Loucy (cell line): ENCODE results near the gene ADGRD2.

ENCODE experiments used
- H2AFZ ChIP-seq: fragments of 200-600 bp; sonication (generic); 2 replicates; pipeline ENCODE4 v1.6.0; 2016; ENCODE audit warnings: antibody characterized with exemption, mild to moderate bottlenecking, low read length, moderate library complexity
- H3F3A ChIP-seq: fragments of 200-600 bp; 2 replicates; pipeline ENCODE4 v1.6.0; 2016; ENCODE audit warnings: antibody characterized with exemption, low read depth, mild to moderate bottlenecking
- H3K27me3 ChIP-seq: fragments of 200-600 bp; sonication (generic); 2 replicates; pipeline ENCODE4 v1.6.1; 2014; ENCODE audit warnings: low read length, mild to moderate bottlenecking; ENCODE audit not compliant: insufficient read depth, poor library complexity, severe bottlenecking
- H3K36me3 ChIP-seq: fragments of 200-600 bp; sonication (generic); 2 replicates; pipeline ENCODE4 v1.6.1; 2016; ENCODE audit warnings: low read length; ENCODE audit not compliant: insufficient read depth
- H3K4me1 ChIP-seq: fragments of 200-600 bp; sonication (generic); 2 replicates; pipeline ENCODE4 v1.5.1; 2014; ENCODE audit warnings: low read length, mild to moderate bottlenecking; ENCODE audit not compliant: insufficient read depth, poor library complexity, severe bottlenecking
- H3K4me2 ChIP-seq: fragments of 200-600 bp; sonication (generic); 2 replicates; pipeline ENCODE4 v1.6.0; 2014; ENCODE audit warnings: antibody characterized with exemption, low read length, low read depth, mild to moderate bottlenecking; ENCODE audit not compliant: poor library complexity, severe bottlenecking
- H3K4me3 ChIP-seq: fragments of 200-600 bp; sonication (generic); 2 replicates; pipeline ENCODE4 v1.5.1; 2014; ENCODE audit warnings: low read length, mild to moderate bottlenecking, mixed read lengths; ENCODE audit not compliant: poor library complexity, severe bottlenecking
- H3K79me2 ChIP-seq: fragments of 200-600 bp; sonication (generic); 2 replicates; pipeline ENCODE4 v1.6.1; 2014; ENCODE audit warnings: low read length; ENCODE audit not compliant: insufficient read depth
- H3K9ac ChIP-seq: fragments of 200-600 bp; sonication (generic); 2 replicates; pipeline ENCODE4 v1.6.0; 2014; ENCODE audit warnings: mild to moderate bottlenecking, low read depth, low read length, moderate library complexity; ENCODE audit not compliant: poor library complexity, severe bottlenecking
- H3K9me2 ChIP-seq: fragments of 200-600 bp; sonication (generic); replicated peaks from 2 replicates; pipeline ENCODE4 v1.6.1; 2016; ENCODE audit warnings: low read depth, low read length, mixed read lengths
- H3K9me3 ChIP-seq: fragments of 200-600 bp; sonication (generic); 2 replicates; pipeline ENCODE4 v1.6.1; 2014; ENCODE audit warnings: mild to moderate bottlenecking, antibody characterized with exemption, low read length, low read depth; ENCODE audit not compliant: insufficient read depth
- H4K20me1 ChIP-seq: fragments of 200-600 bp; sonication (generic); 2 replicates; pipeline ENCODE4 v1.6.0; 2014; ENCODE audit warnings: antibody characterized with exemption, low read length, mild to moderate bottlenecking; ENCODE audit not compliant: insufficient read depth, poor library complexity, severe bottlenecking
- CTCF ChIP-seq: fragments of 200-600 bp; sonication (generic); conservative IDR thresholded peaks from 2 replicates; pipeline ENCODE4 v1.5.1; 2014; ENCODE audit warnings: mild to moderate bottlenecking, antibody characterized with exemption, low read length
- EZH2phosphoT487 ChIP-seq: fragments of 200-600 bp; IDR thresholded peaks from 2 replicates; pipeline ENCODE4 v1.6.1; 2018; ENCODE audit warnings: antibody characterized with exemption, mild to moderate bottlenecking, moderate library complexity, borderline replicate concordance

ADGRD2 gene, protein sequence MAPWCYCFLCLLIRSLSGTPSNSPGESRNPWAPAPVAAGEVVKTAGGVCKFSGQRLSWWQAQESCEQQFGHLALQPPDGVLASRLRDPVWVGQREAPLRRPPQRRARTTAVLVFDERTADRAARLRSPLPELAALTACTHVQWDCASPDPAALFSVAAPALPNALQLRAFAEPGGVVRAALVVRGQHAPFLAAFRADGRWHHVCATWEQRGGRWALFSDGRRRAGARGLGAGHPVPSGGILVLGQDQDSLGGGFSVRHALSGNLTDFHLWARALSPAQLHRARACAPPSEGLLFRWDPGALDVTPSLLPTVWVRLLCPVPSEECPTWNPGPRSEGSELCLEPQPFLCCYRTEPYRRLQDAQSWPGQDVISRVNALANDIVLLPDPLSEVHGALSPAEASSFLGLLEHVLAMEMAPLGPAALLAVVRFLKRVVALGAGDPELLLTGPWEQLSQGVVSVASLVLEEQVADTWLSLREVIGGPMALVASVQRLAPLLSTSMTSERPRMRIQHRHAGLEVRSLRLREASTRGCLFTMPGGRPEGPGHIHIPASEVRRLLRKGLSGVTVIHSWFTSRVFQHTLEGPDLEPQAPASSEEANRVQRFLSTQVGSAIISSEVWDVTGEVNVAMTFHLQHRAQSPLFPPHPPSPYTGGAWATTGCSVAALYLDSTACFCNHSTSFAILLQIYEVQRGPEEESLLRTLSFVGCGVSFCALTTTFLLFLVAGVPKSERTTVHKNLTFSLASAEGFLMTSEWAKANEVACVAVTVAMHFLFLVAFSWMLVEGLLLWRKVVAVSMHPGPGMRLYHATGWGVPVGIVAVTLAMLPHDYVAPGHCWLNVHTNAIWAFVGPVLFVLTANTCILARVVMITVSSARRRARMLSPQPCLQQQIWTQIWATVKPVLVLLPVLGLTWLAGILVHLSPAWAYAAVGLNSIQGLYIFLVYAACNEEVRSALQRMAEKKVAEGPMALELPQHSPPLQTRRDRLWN

DNA sequence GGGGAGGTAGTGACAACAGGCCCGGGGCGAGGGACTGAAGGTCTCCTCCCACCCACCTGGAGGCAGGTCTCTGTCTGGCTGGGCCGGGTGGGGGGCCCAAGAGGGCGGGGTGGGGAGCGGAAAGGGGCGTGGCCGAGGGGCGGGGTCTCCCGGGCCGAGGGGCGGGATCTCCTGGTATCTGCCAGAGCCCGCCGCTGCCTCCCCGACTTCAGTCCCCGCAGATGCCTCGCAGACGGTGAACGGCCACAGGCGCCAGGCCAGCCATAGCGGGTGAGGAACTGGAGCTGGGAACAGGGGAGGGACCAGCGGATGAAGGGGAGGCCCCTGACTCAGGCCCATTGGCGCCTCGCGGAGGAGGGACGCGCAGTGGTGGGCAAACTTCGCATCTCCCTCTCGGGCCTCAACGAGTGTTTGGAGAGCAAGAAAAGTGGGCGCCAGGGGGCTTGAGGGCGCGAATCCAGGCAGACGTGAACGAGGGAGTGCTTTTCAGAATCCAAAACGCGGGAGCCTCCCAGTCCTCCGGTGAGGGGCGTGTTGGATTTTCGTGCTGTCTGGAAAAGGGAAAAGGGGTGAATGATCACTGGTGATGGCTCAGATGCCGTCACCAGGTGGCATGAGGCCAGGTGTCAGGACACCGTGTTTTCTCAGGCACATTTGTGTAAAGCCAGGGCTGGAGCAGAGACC is at the start of gene ADGRD2:
Gene ADGRD2, plus strand, starts transcription at position 211 of the 684 bp plus-strand sequence. CDS start 1,216 bp downstream, outside the sequence.
- Histone ChIP-seq H2AFZ (no peak within 1 kb of the TSS), H3K4me1 (no peaks in the 10 kb centered on the region), H3K36me3 (no peaks in the 10 kb centered on the region), H4K20me1 (no peaks in the 10 kb centered on the region), H3F3A (no peaks in the 10 kb centered on the region), H3K79me2 (no peaks in the 10 kb centered on the region), H3K4me3 (no peak within 1 kb of the TSS), H3K4me2 (no peak within 1 kb of the TSS), H3K9me2 (no peaks in the 10 kb centered on the region), H3K9ac (no peak within 1 kb of the TSS), H3K27me3 (no peaks in the 10 kb centered on the region), H3K9me3 (no peaks in the 10 kb centered on the region)
- TF ChIP-seq CTCF (no peak), EZH2phosphoT487 (no peak)

DNA sequence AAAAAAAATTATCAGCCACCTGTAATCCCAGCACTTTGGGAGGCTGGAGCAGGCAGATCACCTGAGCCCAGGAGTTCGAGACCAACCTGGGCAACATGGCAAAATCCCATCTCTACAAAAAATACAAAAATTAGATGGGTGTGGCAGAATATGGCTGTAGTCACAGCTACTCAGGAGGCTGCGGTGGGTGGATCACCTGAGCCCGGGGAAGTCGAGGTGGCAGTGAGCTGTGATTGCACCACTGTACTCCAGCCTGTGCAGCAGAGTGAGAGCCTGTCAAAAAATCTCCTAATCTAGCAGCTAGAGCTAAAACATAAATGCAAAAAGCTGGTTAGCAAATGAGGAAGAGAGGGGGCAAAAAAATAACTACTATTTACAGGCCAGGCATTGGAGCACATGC is 47.0 kb upstream of the ADGRD2 start:
- Histone ChIP-seq H3K9me2 (no peaks in the 10 kb centered on the region), H2AFZ (no peak overlapping the region), H3K4me3 (no peak overlapping the region), H3K4me1 (peaks cover 15% of the 10 kb centered on the region), H4K20me1 (peaks cover 15% of the 10 kb centered on the region), H3K27me3 (no peaks in the 10 kb centered on the region), H3K9me3 (no peaks in the 10 kb centered on the region), H3K36me3 (peaks cover 71% of the 10 kb centered on the region), H3K79me2 (peaks cover 63% of the 10 kb centered on the region), H3F3A (no peaks in the 10 kb centered on the region), H3K9ac (no peak overlapping the region), H3K4me2 (no peak overlapping the region)
- TF ChIP-seq CTCF (no peak), EZH2phosphoT487 (no peak)

DNA sequence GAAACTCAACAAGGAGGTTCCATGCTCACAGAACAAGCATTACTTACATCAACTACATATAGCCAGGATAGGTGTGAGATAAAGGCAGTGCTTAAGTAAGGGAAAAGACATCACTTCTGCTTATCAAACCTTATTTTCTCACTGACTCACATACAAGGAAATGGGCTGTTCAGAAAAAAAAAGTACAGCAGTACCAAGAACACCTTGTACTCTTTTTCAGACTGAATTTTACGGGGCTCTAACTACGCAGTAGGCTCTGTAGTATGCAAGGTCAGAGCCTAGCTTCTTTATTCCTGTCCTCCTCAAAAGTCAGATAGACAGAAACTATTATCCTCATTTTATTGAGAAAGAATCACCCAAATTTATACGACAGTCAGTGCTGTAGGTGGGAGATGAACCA is 40.8 kb upstream of the ADGRD2 start:
- H3K4me2 ChIP-seq, result peak overlapping the region; percentile 36
- no peaks in the 10 kb centered on the region for H3K9me3 ChIP-seq
- no peaks in the 10 kb centered on the region for H3K27me3 ChIP-seq
- H3K79me2 ChIP-seq, result peaks cover 74% of the 10 kb centered on the region
- TF ChIP-seq CTCF (no peak), EZH2phosphoT487 (no peak)
- H3F3A ChIP-seq, result no peaks in the 10 kb centered on the region
- H3K4me1 ChIP-seq, result peaks cover 15% of the 10 kb centered on the region
- no peak overlapping the region for H3K9ac ChIP-seq
- no peak overlapping the region for H3K4me3 ChIP-seq
- H3K9me2 ChIP-seq, result no peaks in the 10 kb centered on the region
- peaks cover 67% of the 10 kb centered on the region for H3K36me3 ChIP-seq
- no peak overlapping the region for H2AFZ ChIP-seq
- H4K20me1 ChIP-seq, result peaks cover 32% of the 10 kb centered on the region
